Dedifferentiated amniotic fluid mesenchymal stem cell (primary cell): Measurements from ENCODE around the gene KDM1B.
A peak's percentile ranks its signal among the peaks of the same experiment; 100 is the strongest.

Experiments used
- DNase-seq: peaks from one replicate; pipeline ENCODE4 v3.0.0-alpha.2; 2016; ENCODE audit errors: extremely low spot score

Gene KDM1B

DNA sequence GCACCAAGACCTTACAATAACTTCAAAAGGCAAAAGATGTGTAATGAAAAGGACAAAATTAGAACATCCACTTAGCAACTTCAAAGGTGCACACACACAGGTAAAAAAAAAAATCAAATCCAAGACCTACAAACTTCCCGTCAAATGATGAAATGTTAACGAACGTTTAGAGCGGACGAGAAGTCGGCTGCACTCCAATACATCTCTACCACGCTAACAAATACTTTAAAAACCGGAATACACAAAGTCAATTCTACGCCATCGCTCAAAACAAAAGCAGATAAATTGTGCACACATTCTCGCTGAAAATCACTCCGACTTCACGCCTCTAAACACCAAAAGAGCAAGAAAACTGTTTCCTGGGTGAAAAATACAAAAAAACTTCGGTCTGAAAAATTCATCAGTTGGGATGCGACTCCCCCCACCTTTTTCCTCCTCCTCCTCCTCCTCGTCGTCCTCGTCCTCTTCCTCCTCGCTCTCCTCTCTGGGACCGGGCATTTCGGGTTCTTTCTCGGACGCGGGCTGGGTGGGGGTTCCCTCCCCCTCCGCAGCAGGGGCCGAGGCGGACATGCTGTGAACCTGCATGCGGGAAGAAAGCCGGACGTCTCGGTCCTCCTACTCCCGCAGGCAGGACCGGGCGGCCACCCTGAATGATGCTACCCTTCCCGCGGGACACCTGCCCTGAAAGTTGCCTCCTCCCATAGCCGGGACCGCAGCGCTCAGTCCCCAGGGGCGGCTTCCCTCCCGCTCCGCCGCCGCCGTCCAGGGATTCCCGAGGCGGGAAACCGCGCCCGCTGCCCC is 108.4 kb downstream of the KDM1B start:
- peak; percentile 30 for DNase-seq

DNA sequence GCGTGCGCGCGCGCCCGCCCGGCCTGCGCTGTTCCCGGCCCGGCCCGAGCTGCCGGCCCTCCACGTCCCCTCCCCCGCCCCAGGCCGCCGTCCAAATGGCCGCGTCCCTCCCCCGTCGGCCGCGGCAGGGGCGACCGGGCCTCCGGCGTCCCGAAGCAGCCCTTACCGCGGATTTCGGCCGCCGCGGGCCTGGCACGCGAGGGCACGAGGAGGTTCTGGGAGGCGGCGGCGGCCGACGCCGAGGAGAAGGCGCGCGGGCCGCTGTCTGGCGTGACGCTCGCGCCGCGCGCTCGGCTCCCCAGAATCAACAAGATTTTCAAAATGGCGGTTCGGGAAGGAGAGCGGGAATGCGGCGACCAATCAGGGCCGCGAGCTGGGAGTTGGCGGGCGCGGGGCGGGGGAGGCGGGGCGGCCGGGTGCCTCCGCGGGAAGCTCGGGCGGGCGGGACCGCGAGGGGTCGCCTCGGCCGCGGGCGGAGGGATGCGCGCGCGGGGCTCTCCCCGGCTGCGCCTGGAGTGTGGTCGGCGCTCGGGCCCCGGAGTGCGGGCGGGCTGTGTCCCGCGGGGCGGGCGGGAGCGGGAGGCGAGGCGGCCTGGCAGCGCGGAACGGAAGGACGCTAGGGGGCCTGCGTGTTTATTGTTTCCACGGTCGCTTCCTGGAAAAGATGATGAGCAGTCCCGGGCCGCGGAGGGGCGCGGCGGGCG is 109.1 kb downstream of the KDM1B start, which contains the start of gene DEK:
DEK (minus strand) TSS at position 312 of the 704 bp plus-strand sequence. CDS start 543 bp downstream, outside the sequence.
- DNase-seq = peak; percentile 79

GRCh38 chr6:18264923-18265377 is 109.7 kb downstream of the KDM1B start:
- no peak for DNase-seq

DNA sequence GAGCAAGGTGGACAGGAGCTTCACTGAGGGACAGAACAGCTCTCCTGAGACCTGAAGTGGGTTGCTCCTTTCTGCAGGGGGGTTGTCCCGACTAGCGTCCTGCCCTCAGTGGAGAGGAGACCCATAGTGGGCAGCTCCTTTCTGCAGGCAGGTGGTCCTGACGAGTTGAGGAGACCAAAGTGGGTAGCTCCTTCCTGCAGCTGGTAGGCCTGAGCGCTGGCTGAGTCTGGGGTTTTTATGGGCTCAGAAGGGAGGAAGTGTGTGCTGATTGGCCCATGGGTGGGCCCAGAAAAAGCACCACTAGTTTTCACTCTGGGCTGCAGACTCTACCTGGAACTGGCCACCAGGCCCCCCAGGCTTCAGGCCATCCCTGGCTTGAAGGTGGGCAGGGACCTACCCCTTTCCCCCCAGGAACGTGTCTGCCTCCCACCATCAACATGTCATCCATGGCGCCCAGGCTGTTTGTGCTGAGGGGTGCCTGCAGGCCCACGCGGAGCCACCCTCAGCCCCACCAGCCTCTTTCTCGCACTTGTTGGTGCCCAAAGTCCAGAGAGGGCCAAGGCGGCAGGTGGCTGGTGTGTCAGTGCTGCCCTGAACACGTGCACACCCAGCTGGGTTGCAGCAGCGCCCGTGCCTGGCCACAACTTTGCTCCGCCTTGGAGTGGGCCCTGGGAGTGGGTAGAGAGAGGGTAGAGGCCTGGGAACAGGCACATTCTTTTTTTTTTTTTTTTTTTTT is 110.7 kb downstream of the KDM1B start:
- no peak for DNase-seq

- DNase-seq = no peak
Measured at GRCh38 chr6:18266523-18266912, 111.3 kb downstream of the KDM1B start.

GRCh38 chr6:18268066-18268465 is 112.8 kb downstream of the KDM1B start:
- DNase-seq = no peak

DNA sequence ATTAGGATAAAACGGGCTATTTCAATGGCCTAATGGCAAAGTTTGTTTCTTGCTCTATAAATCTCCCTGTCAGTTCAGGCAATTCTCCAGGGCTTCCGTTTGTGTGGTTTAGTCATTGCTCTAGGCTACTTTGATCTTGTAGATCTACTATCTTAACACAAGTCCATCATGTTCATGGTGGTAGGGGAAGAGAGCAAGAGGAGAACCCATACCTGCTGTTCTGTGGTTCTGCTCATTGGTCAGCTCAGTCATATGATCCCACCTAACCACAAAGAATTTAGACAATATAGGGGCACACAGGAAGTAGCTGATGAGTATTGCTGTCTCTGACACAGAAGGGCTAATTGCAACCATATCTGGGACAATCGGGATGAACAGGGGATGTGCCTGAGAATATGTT is 114.0 kb downstream of the KDM1B start:
- no peak for DNase-seq

GRCh38 chr6:18269717-18270116 is 114.5 kb downstream of the KDM1B start:
- DNase-seq = no peak

DNA sequence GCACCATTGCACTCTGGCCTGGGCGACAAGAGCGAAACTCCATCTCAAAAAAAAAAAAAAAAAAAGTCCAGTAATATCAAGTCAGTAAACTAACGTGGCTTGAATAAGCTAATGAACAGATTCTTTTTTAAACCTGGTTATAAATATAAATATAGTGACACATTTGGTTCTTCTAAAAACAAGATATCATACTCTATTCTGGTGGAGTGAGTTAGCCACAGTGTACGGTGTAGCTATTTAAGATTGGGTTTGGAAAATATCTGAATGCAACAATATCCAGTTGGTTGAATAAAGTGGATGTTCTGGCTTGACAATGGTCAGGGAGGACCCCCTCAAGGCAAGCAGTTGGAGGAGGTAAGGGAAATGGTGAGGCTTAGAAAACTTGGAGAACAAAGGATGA is 115.0 kb downstream of the KDM1B start:
- DNase-seq = no peak
